HG03025 (cell line): ENCODE measurements around the gene ART5.
"Not testable (repeated sequence)": the region's sequence is repeated elsewhere in the genome, so short reads cannot be mapped to it uniquely, and the experiment has no call there.

Experiments used
- ATAC-seq: cut with Tn5 transposase; IDR thresholded peaks from one replicate; pipeline ENCODE4 v1.9.1; 2021; ENCODE audit warnings: mild to moderate bottlenecking, moderate library complexity; ENCODE audit not compliant: unreplicated experiment, low FRiP score

Gene ART5

GRCh38 chr11:3588776-3589175 is 53.0 kb downstream of the ART5 start:
- not testable (repeated sequence) for ATAC-seq
